HG03439 (cell line): ENCODE data around the gene PSME3.
"Not testable (repeated sequence)": the region's sequence is repeated elsewhere in the genome, so short reads cannot be mapped to it uniquely, and the experiment has no call there.

Experiments
- ATAC-seq: cut with Tn5 transposase; IDR thresholded peaks from one replicate; pipeline ENCODE4 v1.9.1; 2021; ENCODE audit warnings: mild to moderate bottlenecking, moderate library complexity; ENCODE audit not compliant: unreplicated experiment

PSME3 gene

DNA sequence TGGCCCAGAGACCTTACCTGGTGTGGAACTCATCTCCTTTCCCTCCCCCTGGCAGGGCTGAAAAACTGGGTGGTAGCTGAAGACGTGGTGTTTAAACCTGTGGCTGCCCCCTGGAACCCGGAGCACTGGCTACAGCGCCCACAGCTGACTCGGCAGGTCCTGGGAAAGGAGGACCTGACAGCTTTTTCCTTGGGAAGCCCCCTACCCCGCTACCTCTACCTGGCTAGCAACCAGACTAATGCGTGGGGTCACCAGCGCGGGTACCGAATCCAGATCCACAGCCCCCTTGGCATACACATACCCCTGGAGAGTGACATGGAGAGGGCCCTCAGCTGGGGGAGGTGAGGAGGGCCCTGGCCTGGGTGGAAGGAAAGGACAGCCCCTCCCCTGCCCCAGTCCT lies 15.8 kb downstream of the PSME3 start:
- no peak for ATAC-seq

DNA sequence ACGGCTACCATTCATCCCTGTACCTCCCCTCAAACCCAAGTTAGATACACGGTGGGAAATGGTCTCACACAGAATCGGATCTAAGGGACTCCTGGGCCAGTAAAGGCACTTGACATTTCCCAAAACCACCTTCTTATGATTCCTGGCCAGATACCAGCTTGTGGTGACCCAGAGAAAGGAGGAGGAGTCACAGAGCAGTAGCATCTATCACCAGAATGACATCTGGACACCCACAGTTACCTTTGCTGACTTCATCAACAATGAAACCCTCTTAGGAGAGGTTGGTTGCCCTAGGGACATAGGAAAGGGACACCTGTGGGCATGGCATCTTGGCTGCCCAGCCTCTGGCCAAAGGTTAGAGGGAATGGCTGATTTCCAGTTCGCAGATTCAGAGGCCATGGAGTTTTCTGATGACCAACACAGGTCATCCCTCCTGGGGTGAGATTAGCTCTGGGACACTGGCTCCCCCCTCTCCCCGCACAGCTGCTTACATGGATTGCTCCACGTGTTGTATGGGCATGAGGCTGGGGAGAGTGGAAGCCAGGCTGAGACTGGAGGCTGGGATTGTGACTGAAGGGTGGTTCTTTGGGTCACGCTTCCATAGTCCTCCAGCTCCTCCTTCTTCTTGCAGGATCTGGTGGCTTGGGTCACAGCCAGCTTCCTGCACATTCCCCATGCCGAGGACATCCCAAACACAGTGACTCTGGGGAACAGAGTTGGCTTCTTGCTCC lies 16.4 kb downstream of the PSME3 start:
- ATAC-seq: no peak

DNA sequence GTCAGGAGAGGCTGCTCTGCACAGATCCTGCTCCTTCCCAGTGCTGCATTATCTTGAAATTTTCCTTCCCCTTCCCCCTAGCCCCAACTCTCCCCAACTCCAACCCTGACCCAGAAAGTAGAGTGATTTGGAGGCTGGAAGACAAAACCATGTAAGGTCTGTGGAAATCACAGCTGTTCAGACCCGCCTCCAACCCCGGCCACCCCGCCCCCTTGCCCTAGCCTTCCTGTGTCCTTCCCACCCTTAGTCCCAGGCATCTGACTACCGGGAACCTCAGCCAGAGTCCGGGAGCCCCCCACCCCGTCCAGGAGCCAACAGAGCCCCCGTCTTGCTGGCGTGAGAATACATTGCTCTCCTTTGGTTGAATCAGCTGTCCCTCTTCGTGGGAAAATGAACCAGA lies 17.8 kb downstream of the PSME3 start, which contains the start of gene AOC3:
Gene AOC3, plus strand, starts transcription at position 246 of the 400 bp plus-strand sequence. Its CDS starts 145 bp downstream, at position 391.
- no peak for ATAC-seq

DNA sequence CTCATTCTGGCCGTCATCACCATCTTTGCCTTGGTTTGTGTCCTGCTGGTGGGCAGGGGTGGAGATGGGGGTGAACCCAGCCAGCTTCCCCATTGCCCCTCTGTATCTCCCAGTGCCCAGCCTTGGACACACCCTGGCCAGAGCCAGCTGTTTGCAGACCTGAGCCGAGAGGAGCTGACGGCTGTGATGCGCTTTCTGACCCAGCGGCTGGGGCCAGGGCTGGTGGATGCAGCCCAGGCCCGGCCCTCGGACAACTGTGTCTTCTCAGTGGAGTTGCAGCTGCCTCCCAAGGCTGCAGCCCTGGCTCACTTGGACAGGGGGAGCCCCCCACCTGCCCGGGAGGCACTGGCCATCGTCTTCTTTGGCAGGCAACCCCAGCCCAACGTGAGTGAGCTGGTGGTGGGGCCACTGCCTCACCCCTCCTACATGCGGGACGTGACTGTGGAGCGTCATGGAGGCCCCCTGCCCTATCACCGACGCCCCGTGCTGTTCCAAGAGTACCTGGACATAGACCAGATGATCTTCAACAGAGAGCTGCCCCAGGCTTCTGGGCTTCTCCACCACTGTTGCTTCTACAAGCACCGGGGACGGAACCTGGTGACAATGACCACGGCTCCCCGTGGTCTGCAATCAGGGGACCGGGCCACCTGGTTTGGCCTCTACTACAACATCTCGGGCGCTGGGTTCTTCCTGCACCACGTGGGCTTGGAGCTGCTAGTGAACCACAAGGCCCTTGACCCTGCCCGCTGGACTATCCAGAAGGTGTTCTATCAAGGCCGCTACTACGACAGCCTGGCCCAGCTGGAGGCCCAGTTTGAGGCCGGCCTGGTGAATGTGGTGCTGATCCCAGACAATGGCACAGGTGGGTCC lies 18.4 kb downstream of the PSME3 start:
- not testable (repeated sequence) for ATAC-seq

DNA sequence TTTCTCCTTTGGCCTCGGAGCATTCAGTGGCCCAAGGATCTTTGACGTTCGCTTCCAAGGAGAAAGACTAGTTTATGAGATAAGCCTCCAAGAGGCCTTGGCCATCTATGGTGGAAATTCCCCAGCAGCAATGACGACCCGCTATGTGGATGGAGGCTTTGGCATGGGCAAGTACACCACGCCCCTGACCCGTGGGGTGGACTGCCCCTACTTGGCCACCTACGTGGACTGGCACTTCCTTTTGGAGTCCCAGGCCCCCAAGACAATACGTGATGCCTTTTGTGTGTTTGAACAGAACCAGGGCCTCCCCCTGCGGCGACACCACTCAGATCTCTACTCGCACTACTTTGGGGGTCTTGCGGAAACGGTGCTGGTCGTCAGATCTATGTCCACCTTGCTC lies 19.2 kb downstream of the PSME3 start:
- ATAC-seq: no peak

DNA sequence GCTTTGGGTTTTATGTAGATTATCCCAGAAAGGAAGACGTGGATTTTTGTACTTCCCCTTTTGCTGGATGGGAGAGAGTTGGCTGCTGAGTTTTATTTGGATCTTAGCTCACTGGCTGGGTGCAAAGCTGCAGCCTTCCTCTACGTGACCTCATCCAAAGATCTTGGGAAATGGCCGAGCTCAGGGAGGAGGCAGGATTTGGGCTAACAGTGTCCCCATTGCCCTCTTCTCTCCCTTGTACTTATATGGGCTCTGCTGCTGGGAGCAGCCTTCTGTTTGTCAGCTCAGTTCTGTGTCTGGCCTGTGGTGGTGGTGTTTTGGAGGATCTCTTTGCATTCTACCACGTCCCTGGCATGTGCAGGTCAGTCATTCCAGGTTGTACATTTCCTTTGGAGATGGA lies 19.8 kb downstream of the PSME3 start:
- no peak for ATAC-seq

DNA sequence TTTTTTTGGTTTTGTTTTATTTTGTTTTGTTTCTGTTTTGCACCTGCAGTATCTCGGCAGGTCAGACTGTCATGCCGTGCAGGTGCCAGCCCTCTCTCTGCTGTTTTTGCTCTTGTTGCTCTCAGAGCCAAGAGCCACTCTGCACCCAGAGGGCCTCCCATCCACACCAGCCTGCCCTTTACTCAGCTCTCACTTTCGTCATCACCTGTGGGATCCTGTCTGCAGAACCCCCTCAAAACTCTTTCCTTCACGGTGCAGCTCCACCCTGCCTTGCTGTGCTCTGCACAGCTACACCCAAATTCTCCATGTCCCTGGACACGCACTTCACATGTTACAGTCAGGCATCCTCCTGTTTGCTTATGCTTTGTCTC lies 20.4 kb downstream of the PSME3 start:
- no peak for ATAC-seq

DNA sequence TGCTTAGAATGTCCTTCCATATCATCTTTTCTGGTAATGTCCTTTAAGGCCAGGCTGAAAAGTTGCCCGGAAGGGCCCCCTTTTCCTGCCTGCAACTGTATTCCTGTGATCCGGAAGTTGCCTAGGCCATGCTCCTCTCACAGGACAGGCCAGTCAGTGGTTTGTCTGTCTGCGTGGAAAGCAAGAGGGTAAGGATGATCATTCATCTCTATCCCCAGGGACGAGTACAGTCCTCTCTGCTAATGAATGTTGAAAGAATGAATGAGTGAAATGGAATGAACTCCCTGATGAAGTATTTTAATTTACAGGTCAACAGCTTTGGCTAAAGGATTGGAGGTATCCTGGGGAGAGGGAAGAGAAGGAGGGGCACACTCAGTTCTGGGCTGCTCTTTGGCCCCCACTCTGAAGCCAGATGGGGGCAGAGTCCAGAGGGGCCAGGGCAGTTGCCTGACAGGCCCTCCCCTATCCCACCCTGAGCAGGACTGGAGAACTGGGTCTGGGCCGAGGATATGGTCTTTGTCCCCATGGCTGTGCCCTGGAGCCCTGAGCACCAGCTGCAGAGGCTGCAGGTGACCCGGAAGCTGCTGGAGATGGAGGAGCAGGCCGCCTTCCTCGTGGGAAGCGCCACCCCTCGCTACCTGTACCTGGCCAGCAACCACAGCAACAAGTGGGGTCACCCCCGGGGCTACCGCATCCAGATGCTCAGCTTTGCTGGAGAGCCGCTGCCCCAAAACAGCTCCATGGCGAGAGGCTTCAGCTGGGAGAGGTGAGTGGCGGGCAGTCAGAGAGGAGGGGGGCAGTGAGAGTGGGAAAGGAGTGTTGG lies 21.0 kb downstream of the PSME3 start:
- ATAC-seq: no peak

DNA sequence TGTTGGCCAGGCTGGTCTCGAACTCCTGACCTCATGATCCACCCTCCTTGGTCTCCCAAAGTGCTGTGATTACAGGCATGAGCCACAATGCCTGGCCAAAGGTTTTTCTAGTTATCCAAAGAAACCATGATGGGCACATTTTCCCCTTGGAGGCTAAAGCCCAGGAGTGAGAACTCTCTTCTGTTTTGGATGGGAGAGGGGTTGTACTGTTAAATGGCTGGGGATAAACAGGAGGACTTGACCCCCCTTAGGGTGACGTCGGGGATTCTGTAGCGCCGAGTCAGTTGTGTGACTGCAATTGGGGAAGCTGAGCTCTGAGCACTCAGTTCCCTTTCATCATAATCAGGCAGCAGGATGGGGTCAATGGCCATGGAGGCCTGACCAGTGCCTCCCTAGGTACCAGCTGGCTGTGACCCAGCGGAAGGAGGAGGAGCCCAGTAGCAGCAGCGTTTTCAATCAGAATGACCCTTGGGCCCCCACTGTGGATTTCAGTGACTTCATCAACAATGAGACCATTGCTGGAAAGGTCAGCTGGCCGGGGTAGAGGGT lies 21.9 kb downstream of the PSME3 start:
- ATAC-seq: no peak

DNA sequence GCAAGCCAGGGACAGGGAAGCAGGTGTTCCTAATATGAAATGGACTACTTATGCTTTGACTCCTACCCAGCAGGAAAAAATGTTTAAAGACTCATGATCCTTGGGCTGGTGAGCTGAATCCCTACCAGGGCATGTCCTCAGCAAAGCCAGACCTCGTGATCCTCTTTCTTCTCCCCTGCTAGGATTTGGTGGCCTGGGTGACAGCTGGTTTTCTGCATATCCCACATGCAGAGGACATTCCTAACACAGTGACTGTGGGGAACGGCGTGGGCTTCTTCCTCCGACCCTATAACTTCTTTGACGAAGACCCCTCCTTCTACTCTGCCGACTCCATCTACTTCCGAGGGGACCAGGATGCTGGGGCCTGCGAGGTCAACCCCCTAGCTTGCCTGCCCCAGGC lies 22.9 kb downstream of the PSME3 start:
- ATAC-seq: not testable (repeated sequence)

DNA sequence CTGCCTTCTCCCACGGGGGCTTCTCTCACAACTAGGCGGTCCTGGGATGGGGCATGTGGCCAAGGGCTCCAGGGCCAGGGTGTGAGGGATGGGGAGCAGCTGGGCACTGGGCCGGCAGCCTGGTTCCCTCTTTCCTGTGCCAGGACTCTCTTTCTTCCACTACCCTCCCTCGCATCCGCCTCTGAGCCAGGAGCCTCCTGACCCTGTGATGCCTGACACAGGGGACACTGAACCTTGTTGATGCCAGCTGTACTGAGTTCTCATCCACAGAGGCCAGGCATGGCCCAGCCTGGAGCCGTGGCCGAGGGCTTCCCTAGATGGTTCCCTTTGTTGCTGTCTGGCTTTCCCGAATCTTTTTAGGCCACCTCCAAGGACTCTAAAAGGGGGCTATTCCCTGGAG lies 23.3 kb downstream of the PSME3 start:
- ATAC-seq: not testable (repeated sequence)

DNA sequence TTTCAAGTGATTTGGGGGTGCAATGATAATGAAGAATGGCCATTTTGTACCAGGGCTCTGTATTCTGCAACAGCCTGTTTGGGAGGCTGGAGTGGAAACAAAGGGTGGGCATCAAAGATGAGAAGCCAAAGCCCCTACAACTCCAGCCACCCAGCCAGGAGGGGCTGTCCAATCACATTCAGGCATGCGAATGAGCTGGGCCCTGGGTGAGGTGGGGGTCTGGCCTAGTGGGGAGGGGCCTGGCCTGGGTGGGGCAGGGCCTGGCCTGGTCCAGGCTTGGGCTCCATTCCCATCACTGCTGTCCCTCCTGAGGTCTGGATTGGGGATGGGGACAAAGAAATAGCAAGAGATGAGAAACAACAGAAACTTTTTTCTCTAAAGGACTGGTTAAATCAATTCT lies 24.2 kb downstream of the PSME3 start:
- no peak for ATAC-seq

DNA sequence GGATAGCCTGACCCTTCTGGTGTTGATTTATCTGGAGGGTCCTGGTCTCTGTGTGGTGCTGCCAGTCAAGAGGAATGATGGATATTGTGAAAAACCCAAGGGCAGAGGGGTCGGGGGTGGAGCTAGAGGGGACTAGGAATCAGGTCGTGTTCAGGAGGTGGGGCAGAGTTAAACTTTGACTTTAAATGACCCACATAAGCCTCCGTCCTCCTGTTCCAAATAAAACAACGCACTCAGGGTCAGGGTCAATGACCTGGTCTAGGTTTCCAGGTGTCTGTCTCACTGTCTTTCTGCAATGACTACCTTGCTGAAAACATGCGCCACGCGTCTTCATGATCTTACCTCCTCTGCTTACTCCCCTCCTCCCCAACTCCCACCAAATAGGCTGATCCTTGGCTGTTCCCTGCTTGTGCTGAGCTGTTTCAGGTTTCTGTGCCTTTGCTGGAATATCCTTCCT lies 32.5 kb downstream of the PSME3 start:
- ATAC-seq: no peak

DNA sequence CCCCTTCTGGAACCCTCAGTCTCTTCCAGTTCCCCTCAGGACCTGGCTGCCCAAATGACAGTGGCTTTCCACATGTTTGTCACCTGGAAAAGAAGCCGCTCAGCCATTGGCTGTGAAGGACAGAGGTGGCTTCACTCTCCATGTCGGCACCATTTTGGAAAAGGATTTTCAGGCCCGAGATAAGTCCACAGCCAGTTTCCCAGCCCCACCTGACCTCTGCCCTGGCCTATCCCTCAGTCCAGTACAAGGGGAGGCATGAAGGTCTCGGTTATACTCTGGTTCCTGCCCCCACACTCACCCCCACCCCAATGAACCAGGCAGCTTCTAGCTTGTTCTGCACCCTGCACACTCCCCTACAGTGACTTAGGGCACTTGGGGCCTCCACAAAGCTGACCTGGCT lies 33.0 kb downstream of the PSME3 start:
- ATAC-seq: no peak

DNA sequence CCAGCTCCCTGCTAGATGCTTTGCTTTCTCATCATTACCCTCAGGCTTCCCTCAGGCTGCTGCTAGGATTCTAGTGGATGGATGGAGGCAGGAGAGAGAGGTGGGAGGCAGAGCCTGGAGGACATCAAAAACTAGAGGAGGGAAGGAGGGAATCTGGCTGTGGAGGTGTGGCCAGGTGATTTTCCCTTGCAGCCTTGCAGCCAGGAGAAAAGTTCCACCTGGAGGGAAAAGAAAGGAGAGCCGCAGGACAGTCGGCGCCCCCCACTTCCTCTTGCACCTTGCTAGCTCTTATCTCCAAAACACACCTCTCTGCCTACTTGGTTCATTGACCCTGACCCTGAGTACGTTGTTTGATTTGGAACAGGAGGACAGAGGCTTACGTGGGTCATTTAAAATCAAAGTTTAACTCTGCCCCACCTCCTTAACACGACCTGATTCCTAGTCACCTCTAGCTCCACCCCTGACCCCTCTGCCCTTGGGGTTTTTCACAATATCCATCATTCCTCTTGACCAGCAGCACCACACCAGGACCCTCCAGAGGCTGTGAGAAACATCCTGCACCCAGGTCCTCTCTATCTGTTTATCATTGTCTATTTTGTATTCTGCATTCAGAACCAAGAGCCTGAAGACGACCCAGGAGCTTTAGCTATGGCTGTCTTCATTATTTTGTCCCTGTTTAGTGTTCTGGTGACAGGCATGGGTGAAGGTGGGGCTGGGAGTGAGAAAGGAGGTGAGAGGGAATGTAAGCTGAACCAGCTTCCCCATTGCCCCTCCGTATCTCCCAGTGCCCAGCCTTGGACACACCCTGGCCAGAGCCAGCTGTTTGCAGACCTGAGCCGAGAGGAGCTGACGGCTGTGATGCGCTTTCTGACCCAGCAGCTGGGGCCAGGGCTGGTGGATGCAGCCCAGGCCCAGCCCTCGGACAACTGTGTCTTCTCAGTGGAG lies 33.7 kb downstream of the PSME3 start:
- no peak for ATAC-seq

DNA sequence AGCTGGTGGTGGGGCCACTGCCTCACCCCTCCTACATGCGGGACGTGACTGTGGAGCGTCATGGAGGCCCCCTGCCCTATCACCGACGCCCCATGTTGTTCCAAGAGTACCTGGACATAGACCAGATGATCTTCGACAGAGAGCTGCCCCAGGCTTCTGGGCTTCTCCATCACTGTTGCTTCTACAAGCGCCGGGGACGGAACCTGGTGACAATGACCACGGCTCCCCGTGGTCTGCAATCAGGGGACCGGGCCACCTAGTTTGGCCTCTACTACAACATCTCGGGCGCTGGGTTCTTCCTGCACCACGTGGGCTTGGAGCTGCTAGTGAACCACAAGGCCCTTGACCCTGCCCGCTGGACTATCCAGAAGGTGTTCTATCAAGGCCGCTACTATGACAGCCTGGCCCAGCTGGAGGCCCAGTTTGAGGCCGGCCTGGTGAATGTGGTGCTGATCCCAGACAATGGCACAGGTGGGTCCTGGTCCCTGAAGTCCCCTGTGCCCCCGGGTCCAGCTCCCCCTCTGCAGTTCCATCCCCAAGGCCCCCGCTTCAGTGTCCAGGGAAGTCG lies 34.6 kb downstream of the PSME3 start:
- ATAC-seq: not testable (repeated sequence)

DNA sequence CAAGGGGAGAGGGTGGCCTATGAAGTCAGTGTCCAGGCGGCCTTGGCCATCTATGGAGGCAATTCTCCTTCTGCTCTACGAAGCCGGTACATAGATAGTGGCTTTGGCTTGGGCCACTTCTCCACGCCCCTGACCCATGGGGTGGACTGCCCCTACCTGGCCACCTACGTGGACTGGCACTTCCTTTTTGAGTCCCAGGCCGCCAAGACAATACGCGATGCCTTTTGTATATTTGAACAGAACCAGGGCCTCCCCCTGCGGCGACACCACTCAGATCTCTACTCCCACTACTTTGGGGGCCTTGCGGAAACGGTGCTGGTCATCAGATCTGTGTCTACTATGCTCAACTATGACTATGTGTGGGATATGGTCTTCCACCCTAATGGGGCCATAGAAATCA lies 35.1 kb downstream of the PSME3 start:
- ATAC-seq: no peak

DNA sequence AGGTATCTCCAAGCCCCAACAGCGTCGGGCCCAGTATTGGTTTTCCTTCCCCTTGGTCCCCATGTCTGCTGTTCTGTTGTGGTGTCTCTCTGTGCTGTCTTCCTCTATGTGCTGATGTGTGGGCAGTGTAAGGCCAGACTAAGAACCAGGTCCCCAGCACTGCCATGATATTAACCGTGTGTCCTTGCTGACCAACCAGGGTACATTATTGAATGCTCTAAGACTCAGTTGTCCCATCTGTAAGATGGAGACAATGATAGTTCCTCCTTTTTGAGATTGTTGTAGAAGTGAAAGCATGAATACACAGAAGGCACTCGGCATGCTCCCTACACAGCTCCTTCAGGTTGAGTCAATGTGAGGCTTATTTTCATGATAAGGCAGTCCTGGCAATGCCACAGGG lies 38.5 kb downstream of the PSME3 start:
- no peak for ATAC-seq

DNA sequence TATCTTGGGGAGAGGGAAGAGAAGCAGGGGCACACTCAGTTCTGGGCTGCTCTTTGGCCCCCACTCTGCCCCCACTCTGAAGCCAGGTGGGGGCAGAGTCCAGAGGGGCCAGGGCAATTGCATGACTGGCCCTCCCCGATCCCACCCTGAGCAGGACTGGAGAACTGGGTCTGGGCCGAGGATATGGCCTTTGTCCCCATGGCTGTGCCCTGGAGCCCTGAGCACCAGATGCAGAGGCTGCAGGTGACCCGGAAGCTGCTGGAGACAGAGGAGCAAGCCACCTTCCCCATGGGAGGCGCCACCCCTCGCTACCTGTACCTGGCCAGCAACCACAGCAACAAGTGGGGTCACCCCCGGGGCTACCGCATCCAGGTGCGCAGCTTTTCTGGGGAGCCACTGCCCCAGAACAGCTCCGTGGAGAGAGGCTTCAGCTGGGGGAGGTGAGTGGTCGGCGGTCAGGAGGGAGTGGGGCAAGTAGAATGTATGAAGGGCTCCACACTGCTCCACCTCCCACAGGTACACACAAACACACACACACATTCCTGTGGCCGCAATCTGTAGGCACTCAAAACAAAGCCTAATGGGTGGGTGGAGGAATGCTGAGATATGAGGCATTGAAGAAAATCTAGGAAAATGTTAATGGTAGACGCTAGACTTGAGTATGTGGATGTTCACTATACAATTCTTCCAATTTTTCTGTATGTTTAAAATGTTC lies 39.2 kb downstream of the PSME3 start:
- ATAC-seq: no peak
